ENCODE data around the gene MSH5. TPM values are rescaled to one million over a fixed set of nuclear protein-coding genes. Genes with fewer than 3 reads are reported as not detected.

MSH5 gene
- total RNA-seq, 1 donor from 2014 or later = 11.2 TPM

- TF ChIP-seq CTCF (IDR thresholded peaks at IDR 0.05) = no peak
- intact Hi-C loops (cut with DNase I) = no loop called here
- Histone ChIP-seq H3K27ac (no peak overlapping the region), H3K4me1 (peaks cover 11% of the 10 kb centered on the region), H3K36me3 (peaks cover 42% of the 10 kb centered on the region), H3K27me3 (no peaks in the 10 kb centered on the region), H3K4me3 (no peak overlapping the region), H3K9me3 (no peaks in the 10 kb centered on the region)
- ATAC-seq (no peak), DNase-seq (no peak)
These were observed 37.9 kb downstream of the MSH5 start for GRCh38 chr6:31777667-31778050.

GRCh38 chr6:31778193-31778592, 38.4 kb downstream of the MSH5 start:
- peaks cover 11% of the 10 kb centered on the region for H3K4me1 ChIP-seq
- DNase-seq = no peak
- no peak overlapping the region for H3K4me3 ChIP-seq
- intact Hi-C loops (cut with DNase I) = no loop called here
- no peak for TF ChIP-seq CTCF (IDR thresholded peaks at IDR 0.05)
- H3K36me3 ChIP-seq = peaks cover 47% of the 10 kb centered on the region
- H3K27ac ChIP-seq = no peak overlapping the region
- H3K9me3 ChIP-seq = no peaks in the 10 kb centered on the region
- no peak for ATAC-seq
- no peaks in the 10 kb centered on the region for H3K27me3 ChIP-seq

- TF ChIP-seq CTCF (IDR thresholded peaks at IDR 0.05) = no peak
- no peak for ATAC-seq
- H3K9me3 ChIP-seq = no peaks in the 10 kb centered on the region
- no peak overlapping the region for H3K4me3 ChIP-seq
- peaks cover 11% of the 10 kb centered on the region for H3K4me1 ChIP-seq
- intact Hi-C loops (cut with DNase I) = no loop called here
- no peak for DNase-seq
- H3K27ac ChIP-seq = no peak overlapping the region
- H3K36me3 ChIP-seq = peaks cover 56% of the 10 kb centered on the region
- H3K27me3 ChIP-seq = no peaks in the 10 kb centered on the region
These were observed 39.4 kb downstream of the MSH5 start for GRCh38 chr6:31778999-31779885.

GRCh38 chr6:31779908-31780307, 40.1 kb downstream of the MSH5 start:
- ATAC-seq = no peak
- TF ChIP-seq CTCF (IDR thresholded peaks at IDR 0.05) = no peak
- H3K27ac ChIP-seq = no peak overlapping the region
- no peaks in the 10 kb centered on the region for H3K27me3 ChIP-seq
- H3K4me3 ChIP-seq = no peak overlapping the region
- intact Hi-C loops (cut with DNase I) = no loop called here
- no peaks in the 10 kb centered on the region for H3K9me3 ChIP-seq
- no peak for DNase-seq
- H3K36me3 ChIP-seq = peaks cover 63% of the 10 kb centered on the region
- peaks cover 11% of the 10 kb centered on the region for H3K4me1 ChIP-seq

GRCh38 chr6:31780507-31781243, 40.9 kb downstream of the MSH5 start:
- Histone ChIP-seq H3K4me1 (peaks cover 11% of the 10 kb centered on the region), H3K27ac (no peak overlapping the region), H3K27me3 (no peaks in the 10 kb centered on the region), H3K36me3 (peaks cover 69% of the 10 kb centered on the region), H3K9me3 (no peaks in the 10 kb centered on the region), H3K4me3 (no peak overlapping the region)
- DNase-seq (no peak), ATAC-seq (no peak)
- TF ChIP-seq CTCF (IDR thresholded peaks at IDR 0.05) = no peak
- intact Hi-C loops (cut with DNase I) = no loop called here

Data from upper lobe of right lung (tissue), 1 donor.